K562 treated with DMSO at 1 percent for 12 hours (cell line): ENCODE measurements around the gene ETV6. TPM values are rescaled to one million over a fixed set of nuclear protein-coding genes. Genes with fewer than 3 reads are reported as not detected.

Experiments used
- total RNA-seq: library from RNA; unstranded; fragments of 300-600 nt; gene quantifications from 2 replicates; pipeline ENCODE4 v1.2.3, GENCODE V29; 2022; ENCODE audit not compliant: insufficient read depth

The ETV6 gene
- total RNA-seq = 1.9 and 4.4 TPM in 2 replicates

GRCh38 chr12:11649413-11650285 is at the start of gene ETV6:
TSS of gene ETV6 (plus strand) at chr12:11649674. CDS start at chr12:11650128, 454 bp downstream.

